Stomach smooth muscle (tissue), 2 donors: ENCODE measurements around the gene CC2D1A.
"Not testable (repeated sequence)": the region's sequence is repeated elsewhere in the genome, so short reads cannot be mapped to it uniquely, and the experiment has no call there.

Experiments used
- H3K27ac ChIP-seq: one replicate; pipeline ENCODE4 v1.7.0; 2013; ENCODE audit warnings: mild to moderate bottlenecking, low read length, inconsistent platforms
- H3K27me3 ChIP-seq, 2 donors: one replicate each; pipeline ENCODE4 v1.7.0; 2013; ENCODE audit warnings: low read length in 2 of 2; ENCODE audit not compliant: insufficient read depth in 2 of 2, control insufficient read depth in 1 of 2
- H3K36me3 ChIP-seq, 2 donors: one replicate each; pipeline ENCODE4 v1.7.0; 2013; ENCODE audit warnings: low read length in 2 of 2; ENCODE audit not compliant: control insufficient read depth in 2 of 2, insufficient read depth in 2 of 2
- H3K4me1 ChIP-seq: one replicate; pipeline ENCODE4 v1.7.0; 2013; ENCODE audit warnings: low read length; ENCODE audit not compliant: control insufficient read depth, insufficient read depth
- H3K4me3 ChIP-seq, 2 donors: one replicate each; pipeline ENCODE4 v1.7.0; 2013; ENCODE audit warnings: low read length in 2 of 2
- H3K9ac ChIP-seq, 2 donors: one replicate each; pipeline ENCODE4 v1.7.0; 2013; ENCODE audit warnings: low read length in 2 of 2, mild to moderate bottlenecking in 1 of 2
- H3K9me3 ChIP-seq, 2 donors: one replicate each; pipeline ENCODE4 v1.7.0; 2013; ENCODE audit warnings: low read length in 2 of 2; ENCODE audit not compliant: control insufficient read depth in 2 of 2
- donor health status: healthy.
- donor health status: Pancreatic carcinoma.

CC2D1A gene

DNA sequence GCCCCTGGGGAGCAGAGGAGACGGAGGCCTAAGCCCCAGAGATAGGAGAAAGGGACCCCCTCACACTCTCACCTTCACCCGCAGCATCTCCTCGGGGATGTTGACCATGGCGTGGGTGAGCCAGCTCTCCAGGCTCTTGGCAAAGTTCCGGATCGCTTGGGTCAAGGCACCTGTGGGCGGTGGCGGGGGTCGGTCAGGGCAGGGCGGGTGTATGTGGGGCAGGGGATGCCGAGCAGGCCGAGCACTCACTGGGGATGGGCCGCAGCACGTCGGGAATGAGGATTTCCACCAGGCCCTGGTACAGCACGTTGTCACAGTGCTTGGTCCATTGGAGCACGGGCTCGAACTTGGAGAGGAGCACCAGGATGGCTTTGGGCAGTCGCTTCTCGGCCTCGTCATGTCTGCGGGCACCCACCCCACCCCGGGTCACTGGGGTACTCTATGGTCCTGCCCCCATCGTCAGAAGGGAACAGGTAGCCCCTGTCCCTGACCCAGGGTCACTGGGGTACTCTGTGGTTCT lies 59.4 kb downstream of the CC2D1A start:
- no peak overlapping the region for H3K9ac ChIP-seq
- no peak overlapping the region for H3K4me3 ChIP-seq
- peaks cover 2% of the 10 kb centered on the region for H3K4me1 ChIP-seq
- H3K9me3 ChIP-seq: no peaks in the 10 kb centered on the region
- no peak overlapping the region for H3K27ac ChIP-seq
- peaks cover 16 to 20% of the 10 kb centered on the region in 2 donors for H3K36me3 ChIP-seq
- H3K27me3 ChIP-seq: no peaks in the 10 kb centered on the region

DNA sequence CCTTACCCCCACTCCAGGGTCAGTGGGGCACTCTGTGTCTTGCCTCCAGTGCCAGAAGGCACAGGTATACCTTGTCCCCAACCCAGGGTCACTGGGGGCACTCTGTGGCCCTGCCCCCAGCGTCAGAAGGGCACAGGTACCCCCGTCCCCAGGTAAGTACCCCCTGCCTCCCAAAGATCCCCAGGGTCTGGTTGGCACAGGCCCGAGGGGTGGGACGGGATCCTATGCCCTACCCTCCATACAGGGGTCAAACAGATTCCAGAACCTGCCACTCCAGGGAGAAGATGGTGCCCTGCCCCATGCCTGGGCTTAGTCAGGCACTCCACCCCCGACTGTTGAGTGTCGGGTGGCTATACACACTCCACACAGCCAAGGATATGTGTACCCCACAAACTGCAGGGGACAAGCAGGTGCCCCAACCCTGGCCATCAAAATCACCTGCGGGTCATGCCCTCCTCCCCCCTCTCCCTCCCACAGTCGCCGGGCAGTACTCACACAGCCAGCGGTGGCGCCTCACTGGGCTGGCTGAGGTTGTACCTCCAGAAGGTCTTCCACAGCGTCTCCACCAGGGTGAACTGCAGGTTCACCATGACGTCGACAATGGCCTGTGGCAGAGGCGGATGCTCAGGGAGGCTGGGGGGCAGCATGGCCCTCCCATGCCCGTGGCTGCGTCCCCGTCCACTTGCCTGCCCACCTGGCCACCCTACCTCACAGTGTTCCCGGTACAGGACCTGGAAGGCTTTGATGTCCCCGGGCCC lies 60.1 kb downstream of the CC2D1A start:
- Histone ChIP-seq H3K27ac (no peak overlapping the region), H3K4me3 (no peak overlapping the region), H3K36me3 (peaks cover 16 to 17% of the 10 kb centered on the region in 2 donors), H3K4me1 (peaks cover 2% of the 10 kb centered on the region), H3K9me3 (no peaks in the 10 kb centered on the region), H3K27me3 (no peaks in the 10 kb centered on the region), H3K9ac (no peak overlapping the region)

DNA sequence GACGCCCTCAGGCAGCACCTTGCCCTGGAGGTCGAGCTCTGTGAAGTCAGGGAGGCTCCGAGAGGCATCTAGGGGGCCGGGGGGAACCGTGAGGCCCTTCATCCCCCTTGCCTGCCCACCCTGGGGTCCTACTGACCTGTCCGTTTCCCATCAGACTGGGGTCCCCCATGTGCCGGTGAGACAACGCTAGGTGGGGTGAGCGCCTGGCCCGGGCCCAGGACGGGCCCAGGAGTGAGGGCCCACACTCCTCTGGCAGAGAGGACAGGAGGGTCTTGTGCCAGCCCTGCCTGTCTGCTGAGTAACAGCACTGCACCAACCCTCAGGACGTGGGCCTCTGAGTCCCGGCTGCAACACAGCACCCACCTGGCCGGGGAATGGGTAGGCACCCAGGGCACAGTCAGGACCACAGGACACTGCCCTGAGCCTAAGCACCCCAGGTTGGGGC lies 60.7 kb downstream of the CC2D1A start:
- Histone ChIP-seq H3K9me3 (no peaks in the 10 kb centered on the region), H3K36me3 (peaks cover 16 to 17% of the 10 kb centered on the region in 2 donors), H3K4me1 (peaks cover 2% of the 10 kb centered on the region), H3K27ac (no peak overlapping the region), H3K27me3 (no peaks in the 10 kb centered on the region), H3K4me3 (no peak overlapping the region), H3K9ac (no peak overlapping the region)

DNA sequence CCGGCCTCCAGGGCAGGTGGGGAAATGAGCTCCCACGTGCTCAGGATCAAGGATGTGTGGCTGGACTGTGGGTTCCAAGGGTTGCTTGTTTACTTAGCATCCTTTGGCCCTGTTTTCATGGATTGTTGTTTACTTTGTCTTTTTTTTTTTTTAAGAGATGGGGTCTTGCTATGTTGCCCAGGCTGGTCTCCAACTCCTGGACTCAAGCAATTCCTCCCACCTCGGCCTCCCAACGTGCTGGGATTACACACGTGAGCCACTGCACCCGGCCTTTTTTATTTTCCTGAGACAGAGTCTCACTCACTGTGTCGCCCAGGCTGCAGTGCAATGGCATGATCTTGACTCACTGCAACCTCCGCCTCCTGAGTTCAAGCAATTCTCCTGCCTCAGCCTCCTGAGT lies 61.2 kb downstream of the CC2D1A start:
- peaks cover 16 to 17% of the 10 kb centered on the region in 2 donors for H3K36me3 ChIP-seq
- not testable (repeated sequence) for H3K9ac ChIP-seq, H3K4me3 ChIP-seq, H3K9me3 ChIP-seq, H3K27ac ChIP-seq, H3K27me3 ChIP-seq, H3K4me1 ChIP-seq

DNA sequence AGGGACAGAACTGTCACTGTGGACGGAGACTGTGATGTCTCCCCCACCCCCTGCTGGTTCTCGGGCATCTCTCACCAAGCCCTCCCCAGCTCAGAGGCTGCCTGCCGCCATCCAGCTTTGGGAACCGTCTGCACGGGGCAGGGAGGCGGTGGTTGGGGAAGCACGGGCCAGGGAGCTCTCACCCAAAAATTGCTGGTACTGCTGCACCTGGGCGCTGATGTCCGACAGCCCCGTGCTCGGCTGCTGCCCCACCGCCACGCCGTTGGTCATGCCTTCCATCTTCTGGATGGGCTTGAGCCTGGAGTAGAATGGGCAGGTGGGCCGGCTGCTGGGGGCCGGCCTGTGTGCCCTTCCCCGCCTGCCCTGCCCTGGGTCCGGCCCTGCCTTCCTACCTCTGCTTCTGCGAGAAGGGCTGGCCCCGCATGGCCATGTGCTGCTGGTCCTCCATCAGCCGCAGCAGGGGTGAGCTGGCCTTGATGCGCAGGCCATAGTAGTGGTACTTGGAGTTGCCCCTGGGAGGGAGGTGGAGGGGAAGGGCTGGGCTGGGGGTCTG lies 62.5 kb downstream of the CC2D1A start:
- Histone ChIP-seq H3K9me3 (no peaks in the 10 kb centered on the region), H3K9ac (no peak overlapping the region), H3K27me3 (no peaks in the 10 kb centered on the region), H3K27ac (no peak overlapping the region), H3K36me3 (peaks cover 19% of the 10 kb centered on the region in 2 donors), H3K4me1 (no peaks in the 10 kb centered on the region), H3K4me3 (no peak overlapping the region)

DNA sequence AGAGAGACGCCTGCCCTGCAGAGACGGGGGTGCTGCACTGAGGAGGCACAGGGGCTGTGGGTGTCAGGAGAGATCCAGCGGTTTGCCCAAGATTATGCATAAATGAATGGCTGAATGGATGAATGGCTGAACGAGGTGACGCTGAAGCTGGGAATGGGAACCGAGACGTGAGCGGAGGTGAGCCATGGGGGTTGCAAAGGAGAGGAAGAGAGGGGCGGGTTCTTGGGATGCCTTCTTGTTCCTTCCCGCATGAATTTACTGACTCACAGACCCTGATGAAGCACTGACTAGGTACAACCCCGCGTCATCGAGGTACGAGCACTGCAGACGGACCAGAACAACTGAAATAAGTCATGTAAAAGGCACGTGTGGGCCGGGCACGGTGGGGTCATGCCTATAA lies 63.0 kb downstream of the CC2D1A start:
- Histone ChIP-seq H3K4me3 (no peak overlapping the region), H3K9ac (no peak overlapping the region), H3K36me3 (peaks cover 19 to 20% of the 10 kb centered on the region in 2 donors), H3K27me3 (no peaks in the 10 kb centered on the region), H3K4me1 (no peaks in the 10 kb centered on the region), H3K9me3 (no peaks in the 10 kb centered on the region), H3K27ac (no peak overlapping the region)

DNA sequence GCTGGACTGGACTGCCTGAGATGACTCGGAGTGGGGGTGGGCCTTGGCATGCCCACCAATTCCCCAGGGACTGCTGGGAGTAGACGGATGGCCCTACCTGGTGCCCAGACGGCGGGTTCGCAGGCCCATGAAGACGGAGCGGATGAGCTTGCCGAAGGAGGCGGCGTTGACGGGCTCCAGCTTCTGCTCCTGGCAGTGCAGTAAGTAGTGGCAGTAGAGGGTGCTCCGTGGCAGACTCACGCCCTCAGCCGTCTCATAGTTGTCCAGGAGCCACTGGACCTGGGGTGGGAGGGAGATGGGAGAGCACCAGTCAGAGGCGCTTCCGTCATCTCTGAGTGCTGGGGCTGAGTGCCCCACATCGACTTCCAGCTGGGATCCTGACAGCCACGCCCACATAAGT lies 63.9 kb downstream of the CC2D1A start:
- Histone ChIP-seq H3K27me3 (no peaks in the 10 kb centered on the region), H3K4me3 (no peak overlapping the region), H3K9ac (no peak overlapping the region), H3K9me3 (no peaks in the 10 kb centered on the region), H3K4me1 (no peaks in the 10 kb centered on the region), H3K36me3 (peaks cover 19 to 22% of the 10 kb centered on the region in 2 donors), H3K27ac (no peak overlapping the region)

DNA sequence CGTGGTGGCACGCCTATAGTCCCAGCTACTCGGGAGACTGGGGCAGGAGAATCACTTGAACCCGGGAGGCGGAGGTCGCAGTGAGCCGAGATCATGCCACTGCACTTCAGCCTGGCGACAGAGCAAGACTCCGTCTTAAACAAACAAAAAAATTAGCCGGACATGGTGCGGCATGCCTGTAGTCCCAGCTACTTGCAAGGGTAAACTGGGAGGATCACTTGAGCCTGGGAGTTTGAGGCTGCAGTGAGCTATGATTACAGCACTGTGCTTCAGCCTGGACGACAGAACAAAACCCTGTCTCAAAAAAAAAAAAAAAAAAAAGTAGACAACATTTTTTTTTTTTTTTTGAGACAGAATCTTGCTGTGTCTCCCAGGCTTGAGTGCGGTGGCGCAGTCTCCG lies 65.9 kb downstream of the CC2D1A start:
- H3K9me3 ChIP-seq, H3K9ac ChIP-seq, H3K4me3 ChIP-seq, H3K27me3 ChIP-seq, H3K4me1 ChIP-seq, H3K27ac ChIP-seq: not testable (repeated sequence)
- H3K36me3 ChIP-seq: peaks cover 17 to 19% of the 10 kb centered on the region in 2 donors

DNA sequence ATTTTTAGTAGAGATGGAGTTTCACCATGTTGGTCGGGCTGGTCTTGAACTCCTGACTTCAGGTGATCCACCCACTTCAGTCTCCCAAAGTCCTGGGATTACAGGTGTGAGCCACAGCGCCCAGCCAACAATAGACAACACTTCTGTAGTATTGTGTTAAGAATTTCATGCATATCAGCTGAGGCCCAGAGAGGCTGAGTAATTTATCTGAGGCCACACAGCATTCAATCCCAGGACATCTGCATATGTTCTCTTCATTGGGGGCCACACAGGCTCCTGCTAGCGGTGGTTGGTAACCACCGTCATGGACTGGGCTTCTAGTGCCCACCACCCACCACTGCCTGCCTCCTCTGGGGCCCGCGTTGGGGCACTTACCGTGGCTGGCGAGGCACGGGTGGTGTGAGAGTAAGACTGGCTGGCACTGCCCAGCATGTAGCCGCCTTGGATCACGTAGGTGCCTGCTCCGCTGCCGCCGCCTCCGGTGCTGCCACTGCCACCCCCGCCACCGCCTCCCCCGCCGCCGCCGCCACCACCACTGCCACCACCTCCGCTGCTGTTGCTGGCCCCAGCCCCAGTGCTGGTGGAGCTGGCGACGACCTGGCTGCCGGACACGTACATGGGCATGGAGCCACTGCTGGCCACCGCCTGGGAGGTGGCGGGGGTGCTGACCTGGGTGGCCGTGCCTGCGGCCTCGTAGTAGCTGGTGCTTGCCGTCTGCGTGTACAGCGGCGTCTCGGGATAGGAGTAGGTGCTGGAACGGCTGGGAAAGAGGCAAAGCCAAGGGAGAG lies 66.6 kb downstream of the CC2D1A start:
- H3K27ac ChIP-seq: no peak overlapping the region

DNA sequence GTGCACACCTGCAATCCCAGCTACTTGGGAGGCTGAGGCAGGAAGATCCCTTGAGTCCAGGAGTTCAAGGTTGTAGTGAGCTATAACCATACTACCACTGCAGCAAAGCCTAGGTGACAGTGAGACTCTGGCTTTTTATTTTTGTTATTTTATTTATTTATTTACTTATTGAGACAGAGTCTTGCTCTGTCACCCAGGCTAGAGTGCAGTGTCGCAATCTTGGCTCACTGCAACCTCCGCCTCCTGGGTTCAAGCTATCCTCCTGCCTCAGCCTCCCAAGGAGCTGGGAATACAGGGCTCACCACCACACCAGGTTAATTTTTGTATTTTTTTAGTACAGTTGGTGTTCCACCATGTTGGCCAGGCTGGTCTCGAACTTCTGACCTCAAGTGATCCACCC lies 67.5 kb downstream of the CC2D1A start:
- H3K27me3 ChIP-seq, H3K9ac ChIP-seq, H3K9me3 ChIP-seq, H3K4me1 ChIP-seq, H3K27ac ChIP-seq, H3K4me3 ChIP-seq: not testable (repeated sequence)
- H3K36me3 ChIP-seq: peaks cover 5 to 14% of the 10 kb centered on the region in 2 donors

More for the DNA sequence above, 66.6 kb downstream of the CC2D1A start:
- H3K4me1 ChIP-seq: no peaks in the 10 kb centered on the region
- H3K27me3 ChIP-seq: no peaks in the 10 kb centered on the region
- H3K4me3 ChIP-seq: no peak overlapping the region
- no peaks in the 10 kb centered on the region for H3K9me3 ChIP-seq
- H3K36me3 ChIP-seq: peaks cover 12 to 18% of the 10 kb centered on the region in 2 donors
- no peak overlapping the region for H3K9ac ChIP-seq
